SK-N-MC (cell line): ENCODE data around the gene FGF1.

Experiments used
- EZH2 ChIP-seq: fragments of 200-600 bp; sonication (generic); IDR thresholded peaks from one replicate; pipeline ENCODE4 v1.6.1; 2017; ENCODE audit warnings: antibody characterized with exemption
- POLR2AphosphoS5 ChIP-seq: IDR thresholded peaks from 2 replicates; pipeline ENCODE4 v1.6.1; 2012; ENCODE audit warnings: mild to moderate bottlenecking, low read depth, low read length, borderline replicate concordance

- TF ChIP-seq POLR2AphosphoS5: no peak
- TF ChIP-seq EZH2: no peak
These were observed 49.1 kb downstream of the FGF1 start for GRCh38 chr5:142636698-142637324.
